ENCODE results near the gene PARN.

The PARN gene

DNA sequence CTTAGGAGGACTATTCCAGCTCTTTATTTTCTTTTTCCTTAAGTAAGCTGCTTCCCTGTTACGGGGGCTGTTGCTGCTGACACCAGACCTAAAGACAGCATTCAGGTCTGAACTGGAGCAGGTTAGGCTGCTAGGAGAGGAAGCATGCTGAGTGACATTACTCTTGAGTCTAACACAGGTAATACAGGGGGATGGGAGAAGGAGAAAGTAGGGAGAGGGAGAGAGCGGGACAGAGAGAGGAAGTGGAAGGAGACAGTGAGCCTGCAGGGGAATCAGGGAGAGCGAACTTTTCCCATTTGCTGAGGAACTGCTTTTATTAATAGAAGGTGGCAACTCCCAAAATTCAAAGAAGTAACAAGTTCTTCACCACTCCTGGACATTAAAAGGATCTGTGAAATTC is 130.9 kb downstream of the PARN start:
- ATAC-seq (no peak), DNase-seq (no peak)

DNA sequence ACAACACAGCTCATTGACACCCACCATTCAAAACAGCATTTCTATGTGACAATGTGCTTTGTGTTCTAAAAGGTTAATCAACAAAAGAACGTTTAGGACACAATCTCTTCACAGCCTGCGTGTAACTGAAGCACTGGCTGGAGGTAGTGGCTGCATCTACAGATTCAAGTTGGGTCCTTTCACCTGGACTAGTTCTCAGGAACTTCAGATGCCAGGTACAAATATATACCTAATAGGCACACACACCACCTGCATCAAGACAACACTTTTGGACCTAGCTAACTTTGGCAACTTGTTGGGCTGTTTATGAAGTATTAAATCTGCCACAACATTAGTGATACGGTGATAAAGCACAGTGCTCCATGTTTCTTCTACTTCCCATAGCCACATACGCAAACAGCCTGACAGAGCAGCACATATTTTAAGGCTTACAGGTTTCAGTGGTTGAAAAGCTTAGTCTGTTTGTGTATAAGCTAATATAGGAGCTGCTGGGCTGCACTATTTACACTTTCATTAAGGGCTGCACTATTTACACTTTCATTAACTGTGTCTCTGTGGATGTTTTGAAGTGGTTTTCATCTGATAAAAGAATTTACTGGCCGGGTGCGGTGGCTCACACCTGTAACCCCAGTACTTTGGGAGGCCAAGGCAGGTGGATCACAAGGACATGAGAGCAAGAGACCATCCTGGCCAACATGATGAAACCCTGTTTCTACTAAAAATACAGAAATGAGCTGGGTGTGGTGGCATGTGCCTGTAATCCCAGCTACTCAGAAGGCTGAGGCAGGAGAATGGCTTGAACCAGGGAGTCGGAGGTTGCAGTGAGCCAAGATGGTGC is 132.6 kb downstream of the PARN start:
- ATAC-seq (no peak), DNase-seq (no peak)

GRCh38 chr16:14496786-14497185 is 133.3 kb downstream of the PARN start:
- no peak for DNase-seq
- ATAC-seq, result no peak

DNA sequence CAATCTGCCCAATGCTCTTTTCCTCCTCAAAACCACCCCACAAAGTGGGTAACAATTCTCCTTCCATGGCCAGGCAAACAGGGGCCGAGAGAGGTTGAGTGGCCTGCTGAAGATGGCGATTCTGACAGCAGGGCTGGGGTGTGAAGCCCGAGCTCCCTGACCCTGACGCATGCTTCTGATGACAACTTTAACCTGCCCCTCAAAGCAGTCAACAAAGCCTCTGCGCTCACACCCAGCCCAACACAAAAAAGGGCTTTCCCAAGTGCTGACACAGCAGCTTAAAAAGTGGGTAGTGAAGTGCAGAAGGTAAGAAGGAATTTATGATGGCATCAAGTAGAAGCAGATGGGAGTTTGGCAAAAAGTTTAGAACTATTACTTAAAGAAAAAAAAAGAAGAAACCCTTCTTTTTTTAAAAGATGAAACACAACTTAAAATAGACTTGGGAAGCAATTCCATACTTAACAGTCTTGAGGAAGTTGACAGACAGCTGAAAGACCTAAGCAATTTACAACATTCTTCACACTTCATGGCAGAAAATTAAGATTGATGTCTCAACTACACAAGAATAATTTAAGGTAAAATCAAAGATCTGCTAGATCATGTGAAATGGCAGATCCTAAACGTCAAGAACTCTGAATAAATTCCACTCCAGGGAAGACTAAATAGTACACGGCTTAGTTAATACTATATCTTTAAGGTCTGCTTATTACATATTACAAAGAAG is 133.9 kb downstream of the PARN start:
- DNase-seq (no peak), ATAC-seq (no peak)

GRCh38 chr16:14495213-14496046 is 134.6 kb downstream of the PARN start:
- no peak for ATAC-seq
- DNase-seq, result no peak

GRCh38 chr16:14494396-14494966 is 135.6 kb downstream of the PARN start:
- DNase-seq (no peak), ATAC-seq (no peak)

GRCh38 chr16:14493791-14494190 is 136.3 kb downstream of the PARN start:
- ATAC-seq (no peak), DNase-seq (no peak)

- DNase-seq (no peak), ATAC-seq (no peak)
Observed at GRCh38 chr16:14492614-14493013, 137.4 kb downstream of the PARN start.

GRCh38 chr16:14491861-14492529 is 138.1 kb downstream of the PARN start:
- ATAC-seq, result no peak

DNA sequence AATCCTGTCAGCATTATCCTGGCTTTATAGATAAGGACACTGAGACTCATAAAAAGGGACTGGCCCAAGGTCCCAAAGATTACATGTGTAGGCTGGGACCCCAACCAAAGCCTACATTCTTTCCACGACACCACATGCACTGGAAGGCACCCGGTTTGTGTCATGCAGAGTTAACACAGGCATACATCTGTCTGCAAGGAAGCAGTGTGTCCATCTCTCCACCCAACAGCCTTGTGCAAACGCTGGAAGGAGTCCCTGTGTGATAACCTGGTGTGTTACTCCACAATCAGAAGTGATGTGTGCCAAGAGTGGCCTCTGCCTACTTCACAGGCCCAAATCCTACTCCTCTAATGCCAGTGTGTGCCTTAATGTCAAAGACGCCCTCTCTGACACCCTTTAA is 139.8 kb downstream of the PARN start:
- ATAC-seq (no peak), DNase-seq (no peak)

More at GRCh38 chr16:14491861-14492529, 138.1 kb downstream of the PARN start:
- no peak for DNase-seq

- DNase-seq (no peak), ATAC-seq (no peak)
Observed at GRCh38 chr16:14489460-14489859, 140.6 kb downstream of the PARN start.

DNA sequence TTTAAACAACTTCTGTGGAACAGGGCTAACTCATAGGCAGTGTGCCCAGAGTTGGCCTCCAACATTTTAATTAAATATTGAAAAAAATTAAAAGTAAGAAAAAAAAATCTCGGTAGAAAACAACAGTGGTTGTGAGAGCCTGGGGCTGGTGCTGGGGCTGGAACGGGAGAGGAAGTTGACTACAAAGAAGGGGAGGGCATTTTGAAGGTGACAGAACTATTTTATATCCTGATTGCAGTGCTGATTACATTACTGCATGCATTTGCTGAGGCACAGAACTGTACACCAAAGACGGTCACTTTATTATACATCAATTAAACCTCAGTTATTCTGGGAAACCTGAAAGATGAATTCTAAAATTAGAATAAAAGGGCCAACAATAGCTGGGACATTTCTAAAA is 142.5 kb downstream of the PARN start:
- no peak for ATAC-seq
- no peak for DNase-seq

- DNase-seq, result no peak
Observed at GRCh38 chr16:14486520-14487303, 143.3 kb downstream of the PARN start.

DNA sequence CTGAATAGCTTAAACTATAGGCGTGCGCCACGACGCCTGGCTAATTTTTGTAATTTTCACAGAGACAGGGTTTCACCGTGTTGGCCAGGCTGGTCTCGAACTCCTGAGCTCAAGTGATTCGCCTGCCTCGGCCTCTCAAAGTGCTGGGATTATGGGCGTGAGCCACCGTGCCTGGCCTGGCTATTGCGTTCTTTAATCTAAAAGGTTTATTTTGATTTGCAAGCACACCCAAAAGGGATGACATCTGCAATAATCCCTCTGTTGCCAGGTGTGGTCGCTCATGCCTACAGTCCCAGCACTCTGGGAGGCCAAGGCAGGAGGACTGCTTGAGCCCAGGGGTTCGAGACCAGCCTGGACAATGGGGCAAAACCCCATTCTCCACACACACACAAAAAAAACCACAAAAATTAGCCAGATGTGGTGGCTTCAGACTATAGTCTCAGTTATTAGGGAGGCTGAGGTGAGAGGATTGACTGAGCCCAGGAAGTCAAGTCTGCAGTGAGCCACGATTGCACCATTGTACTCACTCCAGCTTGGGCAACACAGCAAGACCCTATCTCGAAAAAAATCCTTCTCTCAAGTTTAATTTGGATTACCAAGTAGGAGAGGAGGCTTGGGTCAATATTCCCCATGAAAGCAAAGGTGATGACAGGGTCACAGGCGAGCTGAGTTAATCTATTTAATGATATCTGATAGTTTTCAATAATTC is 144.1 kb downstream of the PARN start:
- DNase-seq, result no peak
- ATAC-seq, result no peak

More at GRCh38 chr16:14486520-14487303, 143.3 kb downstream of the PARN start:
- ATAC-seq, result no peak

GRCh38 chr16:14485121-14485551 is 144.9 kb downstream of the PARN start:
- ATAC-seq (no peak), DNase-seq (no peak)

- DNase-seq, result no peak
Observed at GRCh38 chr16:14483819-14484385, 146.2 kb downstream of the PARN start.

GRCh38 chr16:14476183-14476582 is 153.9 kb downstream of the PARN start:
- ATAC-seq (no peak), DNase-seq (no peak)

More at GRCh38 chr16:14483819-14484385, 146.2 kb downstream of the PARN start:
- ATAC-seq, result no peak

GRCh38 chr16:14475370-14476139 is 154.5 kb downstream of the PARN start:
- ATAC-seq (no peak), DNase-seq (no peak)

GRCh38 chr16:14473488-14473887 is 156.6 kb downstream of the PARN start:
- ATAC-seq, result no peak
- DNase-seq, result no peak
